GM10266 (cell line): Measurements from ENCODE around the gene MED9.

Source experiments
- DNase-seq: peaks from one replicate; pipeline ENCODE4 v3.0.0; 2012; ENCODE audit errors: extremely low spot score
- TF ChIP-seq, protein P1 (sequence below): IDR thresholded peaks from 2 replicates; pipeline ENCODE4 v1.5.1; 2012; ENCODE audit warnings: mild to moderate bottlenecking, low read depth; ENCODE audit not compliant: control insufficient read depth, insufficient read depth; ENCODE audit errors: missing control alignments

Gene MED9

DNA sequence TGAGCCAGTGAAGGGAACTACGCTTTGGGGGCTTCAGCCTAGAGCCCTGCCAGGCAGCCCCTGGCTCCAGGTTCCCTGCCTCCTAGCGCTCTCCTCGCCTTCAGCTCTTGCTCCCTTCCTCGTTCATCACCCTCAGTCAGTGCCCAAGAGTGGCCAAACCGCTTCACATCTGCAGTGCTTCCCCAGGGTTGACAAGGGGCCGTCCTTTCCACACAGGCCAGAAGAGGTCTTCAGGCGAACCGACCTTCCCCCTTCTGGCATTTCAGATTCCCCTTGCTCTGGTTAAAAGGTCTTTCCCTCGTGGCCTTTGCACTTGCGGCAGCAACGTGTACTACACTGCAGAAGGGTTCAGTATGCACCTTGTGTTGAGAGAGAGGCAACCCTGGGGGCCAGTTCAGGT, 15.3 kb downstream of the MED9 start:
- TF ChIP-seq, protein P1, sequence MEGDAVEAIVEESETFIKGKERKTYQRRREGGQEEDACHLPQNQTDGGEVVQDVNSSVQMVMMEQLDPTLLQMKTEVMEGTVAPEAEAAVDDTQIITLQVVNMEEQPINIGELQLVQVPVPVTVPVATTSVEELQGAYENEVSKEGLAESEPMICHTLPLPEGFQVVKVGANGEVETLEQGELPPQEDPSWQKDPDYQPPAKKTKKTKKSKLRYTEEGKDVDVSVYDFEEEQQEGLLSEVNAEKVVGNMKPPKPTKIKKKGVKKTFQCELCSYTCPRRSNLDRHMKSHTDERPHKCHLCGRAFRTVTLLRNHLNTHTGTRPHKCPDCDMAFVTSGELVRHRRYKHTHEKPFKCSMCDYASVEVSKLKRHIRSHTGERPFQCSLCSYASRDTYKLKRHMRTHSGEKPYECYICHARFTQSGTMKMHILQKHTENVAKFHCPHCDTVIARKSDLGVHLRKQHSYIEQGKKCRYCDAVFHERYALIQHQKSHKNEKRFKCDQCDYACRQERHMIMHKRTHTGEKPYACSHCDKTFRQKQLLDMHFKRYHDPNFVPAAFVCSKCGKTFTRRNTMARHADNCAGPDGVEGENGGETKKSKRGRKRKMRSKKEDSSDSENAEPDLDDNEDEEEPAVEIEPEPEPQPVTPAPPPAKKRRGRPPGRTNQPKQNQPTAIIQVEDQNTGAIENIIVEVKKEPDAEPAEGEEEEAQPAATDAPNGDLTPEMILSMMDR: no peak
- DNase-seq: no peak

DNA sequence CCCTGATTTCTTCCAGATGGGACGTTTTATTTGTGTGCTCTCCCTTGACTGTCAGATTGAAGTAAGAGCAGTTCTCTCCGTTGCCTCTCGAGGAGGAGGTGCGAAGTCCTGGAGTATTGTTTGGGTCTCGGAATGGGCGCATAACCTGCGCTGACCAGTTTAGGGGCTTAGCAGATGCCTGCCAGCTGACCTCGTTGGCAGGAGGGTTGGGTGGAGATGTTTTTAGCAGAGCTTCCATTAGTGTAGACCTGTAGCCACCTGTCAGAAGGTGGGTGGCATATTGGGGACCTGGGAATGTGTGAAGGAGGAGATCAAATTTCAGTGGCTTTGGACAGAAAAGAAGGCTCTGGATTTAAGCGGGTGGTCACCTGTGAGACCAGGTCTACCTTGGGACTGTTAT, 15.8 kb downstream of the MED9 start:
- TF ChIP-seq, protein P1: no peak
- no peak for DNase-seq

DNA sequence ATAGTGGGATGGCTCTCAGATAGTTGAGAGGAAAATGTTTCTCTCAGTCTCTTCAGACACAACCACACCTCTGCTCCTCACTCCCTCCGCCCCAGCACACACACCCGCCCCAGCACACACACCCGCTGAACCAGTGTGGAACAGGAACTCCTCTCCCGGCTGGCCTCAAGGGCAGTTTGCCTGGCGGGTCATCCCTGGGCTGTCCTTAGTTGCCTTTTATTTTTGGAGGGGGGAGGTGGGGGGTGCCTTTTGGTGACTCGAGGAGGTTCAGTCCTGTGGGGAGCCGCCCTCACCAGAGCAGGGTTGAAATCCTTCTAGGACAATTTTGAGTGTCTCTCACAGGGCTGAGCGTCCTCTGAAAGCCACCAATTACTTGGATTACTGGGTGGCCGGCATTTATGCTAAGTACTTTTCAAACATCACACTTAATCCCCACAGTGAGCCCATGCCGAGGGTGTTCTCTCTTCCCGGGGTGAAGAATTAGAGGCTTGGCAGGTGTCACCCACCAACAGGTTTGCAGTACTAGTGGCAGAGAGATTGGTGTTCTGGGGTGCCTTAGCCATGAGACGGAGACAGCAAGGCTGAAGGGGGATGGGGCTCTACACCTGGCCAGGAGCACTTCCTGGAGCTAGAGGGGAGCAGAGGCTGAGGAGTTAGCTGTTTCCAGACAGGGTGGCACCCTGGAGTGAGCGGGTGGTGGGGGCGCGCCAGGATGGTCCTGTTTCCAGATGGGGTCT, 16.6 kb downstream of the MED9 start:
- TF ChIP-seq, protein P1: no peak
- DNase-seq: no peak

DNA sequence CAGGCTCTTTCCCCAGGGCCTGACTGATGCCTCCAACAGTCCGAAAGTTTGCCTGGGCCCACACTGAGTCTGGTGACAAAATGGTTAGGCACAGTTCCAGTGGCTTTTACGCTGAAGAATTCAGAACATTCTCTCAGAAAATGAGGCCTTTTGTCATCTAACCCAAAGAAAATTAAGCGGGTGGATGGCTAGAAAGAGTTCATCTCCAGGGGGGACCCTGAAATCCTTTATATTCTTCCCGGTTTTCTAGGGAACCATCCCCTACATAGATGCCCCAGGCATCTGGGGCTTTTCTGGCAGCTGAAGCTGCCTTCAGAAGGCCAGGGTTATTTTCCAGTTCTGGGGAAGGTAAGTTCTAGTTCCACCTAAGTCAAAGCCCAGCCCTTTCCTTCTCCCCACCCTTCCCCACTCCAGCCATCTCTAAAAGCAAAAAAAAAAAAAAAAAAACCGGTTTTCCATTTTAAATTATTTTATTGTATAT, 17.2 kb downstream of the MED9 start:
- TF ChIP-seq, protein P1: no peak
- no peak for DNase-seq

DNA sequence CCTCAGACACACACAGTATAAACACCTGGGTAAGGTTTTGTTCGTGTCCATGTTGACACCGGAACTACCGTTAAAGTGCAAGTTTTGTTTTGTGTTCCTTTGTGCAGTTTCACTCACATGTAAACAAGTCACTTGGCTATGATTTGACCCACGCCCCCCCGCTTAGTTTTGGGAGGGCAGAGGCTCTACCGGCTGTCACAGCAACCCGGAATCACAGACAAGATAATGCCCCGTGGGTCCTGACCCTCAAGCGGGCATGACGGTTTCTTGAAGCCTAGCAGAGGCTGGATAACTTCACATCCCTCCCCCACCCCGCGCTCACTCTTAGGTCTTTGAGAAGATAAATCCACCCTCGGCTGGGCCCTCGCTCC, 17.7 kb downstream of the MED9 start:
- no peak for DNase-seq
- TF ChIP-seq, protein P1: no peak

DNA sequence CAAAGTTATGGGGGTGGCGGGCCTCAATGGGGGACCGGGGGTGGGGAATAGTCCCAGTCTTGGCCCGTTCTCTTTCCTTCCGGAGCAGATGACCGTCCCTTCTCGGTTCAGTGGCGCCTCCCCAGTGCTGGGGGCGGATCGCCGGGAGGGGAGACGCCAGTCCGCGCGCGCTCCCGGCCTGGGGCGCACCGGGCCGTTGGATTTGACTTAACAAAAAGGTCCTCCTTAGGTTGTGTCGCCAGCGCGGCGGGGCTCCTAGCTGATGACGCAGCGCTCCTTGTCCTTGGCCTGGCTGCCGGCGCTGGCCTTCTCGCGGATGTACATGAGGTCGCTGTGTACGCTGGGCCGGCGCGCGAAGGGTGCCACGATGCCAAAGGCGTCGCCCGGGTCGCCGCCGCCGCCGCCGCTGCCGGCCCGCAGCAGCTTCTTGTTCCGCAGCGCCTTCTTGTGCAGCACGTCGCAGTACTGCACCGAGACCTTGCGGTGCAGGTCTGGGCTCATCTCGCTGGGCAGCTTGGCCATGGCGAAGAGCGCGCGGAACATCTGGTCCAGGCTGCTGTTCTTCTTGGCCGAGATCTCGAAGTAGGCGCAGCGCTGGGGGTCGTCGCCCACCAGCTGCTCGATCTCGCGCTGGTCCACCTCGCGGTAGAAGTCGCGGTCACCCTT, 18.2 kb downstream of the MED9 start:
- TF ChIP-seq, protein P1: no peak
- DNase-seq: no peak

DNA sequence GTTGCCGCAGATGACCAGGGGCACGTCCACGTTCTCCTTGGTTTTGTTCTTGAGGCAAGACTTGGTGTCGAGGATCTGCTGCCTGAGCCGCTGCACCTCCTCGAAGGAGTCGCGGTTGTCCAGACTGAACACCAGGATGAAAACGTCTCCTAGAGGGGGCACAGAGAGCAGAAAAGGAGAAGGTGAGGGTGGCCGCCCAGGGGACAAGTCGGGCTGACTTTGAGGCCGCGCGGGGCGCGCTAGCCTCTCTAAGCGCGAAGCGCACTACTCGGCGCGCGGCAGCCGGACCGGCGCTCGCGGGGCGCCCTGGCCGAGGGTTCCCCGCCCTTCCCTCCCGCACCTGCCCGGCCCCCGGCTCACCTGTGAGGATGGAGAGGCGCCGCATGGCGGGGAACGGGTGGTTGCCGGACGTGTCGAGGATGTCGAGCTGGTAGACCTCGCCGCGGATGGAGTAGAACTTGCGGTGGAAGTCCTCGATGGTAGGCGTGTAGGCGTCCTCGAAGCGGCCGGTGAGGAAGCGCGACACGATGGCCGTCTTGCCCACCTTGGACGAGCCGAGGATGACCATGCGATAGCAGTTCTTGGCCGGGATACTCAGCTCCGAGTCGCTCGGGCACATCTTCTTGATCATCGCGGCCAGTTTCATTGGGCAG, 18.9 kb downstream of the MED9 start:
- TF ChIP-seq, protein P1: no peak
- peak; percentile 66 for DNase-seq
